Peyer's patch (tissue), 4 donors: ENCODE measurements around the gene EML4.

Source experiments
- POLR2A ChIP-seq, 2 donors: fragments of 450-650 bp; IDR thresholded peaks; one replicate each; pipeline ENCODE4 v1.5.1; 2017; ENCODE audit warnings: antibody characterized with exemption in 2 of 2, mild to moderate bottlenecking in 2 of 2, moderate library complexity in 2 of 2
- TF ChIP-seq, protein P1 (sequence below), 6 experiments: fragments of 450-650 bp in 4 of 6; fragments of 200-600 bp in 2 of 6; sonication (generic) in 1 of 6; IDR thresholded peaks; one replicate each; pipeline ENCODE4 v1.5.1; 2017 to 2019; ENCODE audit warnings: antibody characterized with exemption in 6 of 6, mild to moderate bottlenecking in 3 of 6, moderate library complexity in 1 of 6

DNA sequence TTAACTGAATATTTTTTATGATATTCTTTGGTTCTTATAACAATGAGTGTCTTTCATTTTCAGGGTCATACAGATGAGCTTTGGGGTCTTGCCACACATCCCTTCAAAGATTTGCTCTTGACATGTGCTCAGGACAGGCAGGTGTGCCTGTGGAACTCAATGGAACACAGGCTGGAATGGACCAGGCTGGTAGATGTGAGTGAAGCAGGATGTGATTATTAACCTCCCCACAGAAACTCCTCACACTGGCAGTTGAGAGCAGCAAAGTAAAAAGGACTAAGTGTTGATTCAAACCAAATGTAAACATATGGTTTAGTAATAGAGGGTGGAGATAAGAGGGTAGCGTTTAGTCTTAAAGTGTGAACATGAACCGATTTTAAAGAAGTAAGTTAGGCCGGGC, 134.1 kb downstream of the EML4 start:
- TF ChIP-seq, protein P1, sequence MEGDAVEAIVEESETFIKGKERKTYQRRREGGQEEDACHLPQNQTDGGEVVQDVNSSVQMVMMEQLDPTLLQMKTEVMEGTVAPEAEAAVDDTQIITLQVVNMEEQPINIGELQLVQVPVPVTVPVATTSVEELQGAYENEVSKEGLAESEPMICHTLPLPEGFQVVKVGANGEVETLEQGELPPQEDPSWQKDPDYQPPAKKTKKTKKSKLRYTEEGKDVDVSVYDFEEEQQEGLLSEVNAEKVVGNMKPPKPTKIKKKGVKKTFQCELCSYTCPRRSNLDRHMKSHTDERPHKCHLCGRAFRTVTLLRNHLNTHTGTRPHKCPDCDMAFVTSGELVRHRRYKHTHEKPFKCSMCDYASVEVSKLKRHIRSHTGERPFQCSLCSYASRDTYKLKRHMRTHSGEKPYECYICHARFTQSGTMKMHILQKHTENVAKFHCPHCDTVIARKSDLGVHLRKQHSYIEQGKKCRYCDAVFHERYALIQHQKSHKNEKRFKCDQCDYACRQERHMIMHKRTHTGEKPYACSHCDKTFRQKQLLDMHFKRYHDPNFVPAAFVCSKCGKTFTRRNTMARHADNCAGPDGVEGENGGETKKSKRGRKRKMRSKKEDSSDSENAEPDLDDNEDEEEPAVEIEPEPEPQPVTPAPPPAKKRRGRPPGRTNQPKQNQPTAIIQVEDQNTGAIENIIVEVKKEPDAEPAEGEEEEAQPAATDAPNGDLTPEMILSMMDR (IDR thresholded peaks at IDR 0.05): no peak
- TF ChIP-seq POLR2A (IDR thresholded peaks at IDR 0.05): no peak
